ENCODE results near the gene ODF2.
A peak's percentile ranks its signal among the peaks of the same experiment; 100 is the strongest.
"Not testable (repeated sequence)": the region's sequence is repeated elsewhere in the genome, so short reads cannot be mapped to it uniquely, and the experiment has no call there.

Gene ODF2

DNA sequence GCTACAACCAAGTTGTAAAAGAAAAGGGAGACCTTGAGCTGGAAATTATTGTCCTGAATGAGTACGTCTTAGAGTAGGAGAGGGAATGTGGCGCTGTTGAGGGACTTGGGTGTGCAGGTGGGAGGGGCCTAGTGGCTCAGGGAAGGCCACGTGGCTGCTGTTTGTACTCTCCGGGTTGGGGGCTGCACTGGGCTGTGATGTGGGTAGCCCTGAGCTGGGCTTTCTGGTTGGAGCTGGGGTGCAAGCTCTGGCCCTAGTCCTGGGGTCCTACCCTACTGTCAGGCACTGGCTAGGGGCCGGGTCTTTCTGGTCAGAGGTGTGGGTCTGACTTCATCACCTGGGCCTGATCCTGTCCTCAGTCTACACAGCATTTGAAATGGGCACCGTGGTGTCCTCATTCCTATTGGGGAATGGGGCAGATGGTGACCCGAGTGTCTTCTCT is 29.6 kb downstream of the ODF2 start:
- no peaks in the 10 kb centered on the region for H3K9me3 Mint-ChIP-seq
- H3K4me3 Mint-ChIP-seq, result no peak overlapping the region
- no peaks in the 10 kb centered on the region for H3K4me1 Mint-ChIP-seq
- ATAC-seq (no peak), DNase-seq (no peak)
- H3K27me3 Mint-ChIP-seq, result no peaks in the 10 kb centered on the region
- peaks cover 48% of the 10 kb centered on the region for H3K36me3 Mint-ChIP-seq (ENCODE audit: low read depth)
- no peak overlapping the region for H3K27ac Mint-ChIP-seq

DNA sequence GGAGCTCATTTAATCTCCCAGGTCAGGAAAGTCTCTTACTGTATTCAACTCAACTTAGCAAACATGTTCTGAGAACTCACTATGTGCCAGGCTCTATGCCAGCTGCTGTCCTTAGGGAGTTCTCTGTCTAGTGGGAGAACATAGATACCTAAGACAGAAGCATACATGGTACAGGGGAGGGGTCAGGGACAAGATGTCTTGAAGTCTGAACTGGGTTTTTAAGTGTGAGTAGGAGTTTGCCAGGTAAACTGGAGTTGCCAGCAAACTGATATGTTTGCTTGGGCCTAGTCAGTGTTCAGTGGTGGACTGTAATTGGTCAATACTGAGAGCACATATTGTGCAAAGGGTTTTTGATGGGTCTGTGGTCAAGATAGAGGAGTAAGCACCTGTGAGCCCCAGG is 30.4 kb downstream of the ODF2 start:
- no peak overlapping the region for H3K4me3 Mint-ChIP-seq
- ATAC-seq (no peak), DNase-seq (no peak)
- H3K4me1 Mint-ChIP-seq, result no peaks in the 10 kb centered on the region
- no peaks in the 10 kb centered on the region for H3K27me3 Mint-ChIP-seq
- H3K27ac Mint-ChIP-seq, result no peak overlapping the region
- H3K36me3 Mint-ChIP-seq (ENCODE audit: low read depth), result peaks cover 51% of the 10 kb centered on the region
- no peaks in the 10 kb centered on the region for H3K9me3 Mint-ChIP-seq

DNA sequence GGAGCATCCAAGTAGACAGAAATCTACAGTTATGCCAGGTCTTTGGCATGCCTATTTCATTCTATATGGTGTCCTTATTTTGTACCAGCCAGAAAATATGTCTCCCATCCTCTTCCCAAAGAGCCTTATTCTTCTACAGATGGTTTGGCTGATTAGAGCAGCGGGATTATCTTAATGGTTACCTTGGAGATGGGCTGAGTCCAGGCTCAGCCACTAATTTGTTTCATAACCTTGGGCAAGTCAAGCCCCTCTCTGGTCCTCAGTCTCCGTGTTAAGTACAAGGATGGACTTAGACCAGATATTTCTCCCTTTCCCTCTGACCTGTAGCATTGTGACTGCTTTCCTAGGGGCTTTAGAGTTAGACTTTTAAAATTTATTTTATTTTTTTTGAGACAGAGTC is 37.6 kb downstream of the ODF2 start:
- H3K4me3 Mint-ChIP-seq, result no peak overlapping the region
- no peak overlapping the region for H3K27ac Mint-ChIP-seq
- H3K4me1 Mint-ChIP-seq, result no peaks in the 10 kb centered on the region
- peaks cover 38% of the 10 kb centered on the region for H3K36me3 Mint-ChIP-seq (ENCODE audit: low read depth)
- H3K27me3 Mint-ChIP-seq, result no peaks in the 10 kb centered on the region
- H3K9me3 Mint-ChIP-seq, result no peaks in the 10 kb centered on the region
- DNase-seq (no peak), ATAC-seq (no peak)

DNA sequence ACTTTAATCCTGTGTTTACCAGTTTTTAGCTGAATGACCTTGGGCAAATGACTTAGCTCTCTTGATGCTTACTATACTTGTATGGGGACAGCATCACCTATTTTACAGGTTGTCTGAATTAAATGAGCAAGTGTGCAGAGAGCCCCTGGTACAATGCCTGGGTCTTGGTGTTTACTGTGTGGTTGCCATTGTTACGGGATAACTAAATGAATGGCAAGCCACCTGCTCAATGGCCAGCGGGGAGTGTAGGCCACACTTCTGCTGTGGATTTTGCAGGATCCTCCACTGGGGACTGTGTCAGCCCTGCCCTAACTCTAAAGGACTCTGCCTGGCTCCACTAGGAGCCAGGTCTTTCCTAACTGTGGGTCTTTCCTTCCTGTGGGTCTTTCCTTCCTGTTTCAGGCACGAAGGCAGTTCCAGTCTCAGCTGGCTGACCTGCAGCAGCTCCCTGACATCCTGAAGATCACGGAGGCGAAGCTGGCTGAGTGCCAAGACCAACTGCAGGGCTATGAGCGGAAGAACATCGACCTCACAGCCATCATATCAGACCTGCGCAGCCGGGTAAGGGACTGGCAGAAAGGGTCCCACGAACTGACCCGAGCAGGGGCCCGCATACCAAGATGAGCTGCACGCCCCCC is 38.4 kb downstream of the ODF2 start:
- no peak for DNase-seq
- no peaks in the 10 kb centered on the region for H3K4me1 Mint-ChIP-seq
- no peaks in the 10 kb centered on the region for H3K27me3 Mint-ChIP-seq
- no peak overlapping the region for H3K4me3 Mint-ChIP-seq
- peaks cover 42% of the 10 kb centered on the region for H3K36me3 Mint-ChIP-seq (ENCODE audit: low read depth)
- H3K9me3 Mint-ChIP-seq, result no peaks in the 10 kb centered on the region
- H3K27ac Mint-ChIP-seq, result no peak overlapping the region
- no peak for ATAC-seq

DNA sequence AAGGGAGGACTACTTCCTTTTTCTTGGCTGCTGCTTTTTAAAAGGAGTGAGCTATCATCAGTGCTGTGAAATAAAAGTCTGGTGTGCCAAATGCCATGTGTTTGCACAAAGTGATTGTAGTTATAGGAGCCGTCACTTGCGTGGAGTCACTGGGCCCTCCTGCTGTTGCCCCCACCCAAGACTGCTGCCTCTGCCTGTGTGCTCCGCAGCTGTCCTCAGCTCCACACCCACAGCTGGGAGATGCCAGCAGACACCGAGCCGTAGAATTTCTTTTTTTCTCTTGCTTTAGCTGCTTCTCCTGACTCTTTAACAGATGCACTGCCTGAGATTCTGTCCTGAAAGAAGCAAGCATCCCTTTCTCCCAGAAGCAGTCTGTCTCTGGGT is 38.9 kb downstream of the ODF2 start:
- peaks cover 41% of the 10 kb centered on the region for H3K36me3 Mint-ChIP-seq (ENCODE audit: low read depth)
- H3K9me3 Mint-ChIP-seq, result no peaks in the 10 kb centered on the region
- H3K4me3 Mint-ChIP-seq, result no peak overlapping the region
- H3K27me3 Mint-ChIP-seq, result no peaks in the 10 kb centered on the region
- H3K4me1 Mint-ChIP-seq, result no peaks in the 10 kb centered on the region
- H3K27ac Mint-ChIP-seq, result no peak overlapping the region
- DNase-seq (no peak), ATAC-seq (no peak)

GRCh38 chr9:128495296-128495695 is 39.5 kb downstream of the ODF2 start:
- no peak overlapping the region for H3K27ac Mint-ChIP-seq
- no peak overlapping the region for H3K4me3 Mint-ChIP-seq
- no peaks in the 10 kb centered on the region for H3K4me1 Mint-ChIP-seq
- H3K27me3 Mint-ChIP-seq, result no peaks in the 10 kb centered on the region
- no peaks in the 10 kb centered on the region for H3K9me3 Mint-ChIP-seq
- DNase-seq (no peak), ATAC-seq (no peak)
- peaks cover 42% of the 10 kb centered on the region for H3K36me3 Mint-ChIP-seq (ENCODE audit: low read depth)

DNA sequence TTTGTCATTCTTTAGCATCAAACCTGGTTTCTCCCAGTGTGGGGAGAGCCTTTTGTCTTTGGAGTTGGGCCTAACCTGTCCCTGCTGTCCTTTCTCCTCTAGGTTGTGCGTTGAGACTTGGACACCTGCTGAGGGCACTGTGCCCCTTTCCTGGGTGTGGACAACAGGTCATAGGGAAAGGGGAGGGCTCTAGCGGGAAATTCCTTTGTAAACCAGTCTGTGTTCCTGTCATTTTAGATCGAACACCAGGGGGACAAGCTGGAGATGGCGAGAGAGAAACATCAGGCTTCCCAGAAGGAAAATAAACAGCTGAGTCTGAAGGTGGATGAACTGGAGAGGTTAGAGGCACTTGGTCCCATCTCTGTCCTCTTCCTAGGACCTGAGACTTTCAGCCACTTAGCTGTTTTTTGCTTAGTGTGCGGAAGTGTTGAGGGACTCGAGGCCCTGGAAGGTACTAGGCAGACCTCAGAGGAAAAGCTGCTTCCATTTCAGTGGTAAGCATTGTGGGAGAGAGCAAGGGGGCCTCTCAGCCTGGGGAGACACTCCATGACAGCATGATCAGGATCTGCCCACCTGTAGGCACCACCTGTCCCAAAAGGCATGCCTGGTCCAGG is 40.1 kb downstream of the ODF2 start:
- Mint-ChIP-seq H3K9me3 (no peaks in the 10 kb centered on the region), H3K4me3 (no peak overlapping the region), H3K27me3 (no peaks in the 10 kb centered on the region), H3K27ac (no peak overlapping the region), H3K36me3 (ENCODE audit: low read depth) (peaks cover 44% of the 10 kb centered on the region), H3K4me1 (no peaks in the 10 kb centered on the region)
- ATAC-seq (no peak), DNase-seq (no peak)

DNA sequence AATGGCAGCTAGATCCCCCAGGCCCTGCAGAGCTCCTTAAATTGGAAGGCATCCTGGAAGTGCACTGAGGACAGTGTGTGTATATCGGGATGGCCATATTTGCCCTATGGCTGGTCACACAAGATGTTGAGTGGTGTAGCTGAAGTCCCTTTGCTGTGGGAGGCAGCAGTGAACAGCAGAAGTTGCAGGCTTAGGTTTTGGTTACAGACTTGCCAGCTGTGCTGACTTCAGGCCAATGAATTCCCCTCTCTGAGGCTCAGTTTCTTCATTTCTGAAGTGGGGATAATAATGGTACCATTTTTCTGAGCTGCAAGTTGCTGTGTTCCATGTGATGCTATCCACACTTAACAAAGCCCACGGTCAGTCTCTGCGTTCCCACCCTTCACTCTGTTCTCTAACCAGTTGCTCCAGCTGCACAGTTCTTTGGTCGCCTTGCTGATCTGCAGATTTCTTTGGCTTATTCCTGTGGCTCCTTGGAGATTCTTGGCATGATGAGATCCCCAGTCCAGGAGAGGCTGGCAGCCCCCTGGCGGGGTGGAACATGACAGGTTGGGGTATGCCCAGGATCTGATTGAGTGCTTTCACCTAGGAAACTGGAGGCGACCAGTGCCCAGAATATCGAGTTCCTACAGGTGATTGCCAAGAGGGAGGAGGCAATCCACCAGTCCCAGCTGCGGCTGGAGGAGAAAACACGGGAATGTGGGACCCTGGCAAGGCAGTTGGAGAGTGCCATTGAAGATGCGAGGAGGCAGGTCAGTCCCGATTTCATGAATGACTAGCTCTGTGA is 42.2 kb downstream of the ODF2 start:
- Mint-ChIP-seq H3K36me3 (ENCODE audit: low read depth) (peaks cover 38% of the 10 kb centered on the region), H3K4me1 (no peaks in the 10 kb centered on the region), H3K27ac (no peak overlapping the region), H3K4me3 (no peak overlapping the region), H3K9me3 (no peaks in the 10 kb centered on the region), H3K27me3 (no peaks in the 10 kb centered on the region)
- no peak for DNase-seq
- no peak for ATAC-seq

DNA sequence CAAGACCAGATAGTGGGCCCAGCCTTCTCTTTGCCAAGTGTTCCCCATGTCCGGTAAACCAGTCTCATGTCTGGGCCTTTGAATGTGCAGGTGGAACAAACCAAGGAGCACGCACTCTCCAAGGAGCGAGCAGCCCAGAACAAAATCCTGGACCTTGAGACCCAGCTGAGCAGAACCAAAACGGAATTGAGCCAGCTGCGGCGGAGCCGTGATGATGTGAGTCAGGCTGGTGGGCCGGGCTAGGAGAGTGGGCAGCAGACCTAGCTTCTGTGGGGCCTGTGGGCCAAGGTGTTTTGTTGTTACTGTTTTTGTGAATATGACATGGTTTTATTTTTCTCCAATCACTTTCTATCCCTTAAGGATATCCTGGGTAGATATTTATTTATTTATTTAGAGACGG is 43.1 kb downstream of the ODF2 start:
- no peaks in the 10 kb centered on the region for H3K27me3 Mint-ChIP-seq
- H3K4me3 Mint-ChIP-seq, result no peak overlapping the region
- peaks cover 4% of the 10 kb centered on the region for H3K4me1 Mint-ChIP-seq
- ATAC-seq (no peak), DNase-seq (no peak)
- no peak overlapping the region for H3K27ac Mint-ChIP-seq
- H3K36me3 Mint-ChIP-seq (ENCODE audit: low read depth), result peaks cover 37% of the 10 kb centered on the region
- no peaks in the 10 kb centered on the region for H3K9me3 Mint-ChIP-seq

DNA sequence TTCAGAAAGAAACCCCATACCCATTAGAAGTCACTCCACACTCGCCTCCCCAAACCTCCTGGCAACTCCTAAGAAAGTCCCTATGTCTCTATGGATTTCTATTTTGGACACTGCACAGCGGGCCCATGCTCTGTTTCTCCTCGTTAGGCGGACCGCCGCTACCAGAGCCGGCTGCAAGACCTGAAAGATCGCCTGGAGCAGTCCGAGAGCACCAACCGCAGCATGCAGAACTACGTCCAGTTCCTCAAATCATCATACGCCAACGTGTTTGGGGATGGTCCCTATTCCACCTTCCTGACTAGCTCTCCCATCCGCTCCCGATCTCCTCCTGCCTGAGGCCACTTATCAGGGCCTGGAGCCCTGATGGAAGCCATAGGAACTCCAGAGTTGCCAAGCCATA is 44.1 kb downstream of the ODF2 start:
- no peak for DNase-seq
- no peak for ATAC-seq
- Mint-ChIP-seq H3K36me3 (ENCODE audit: low read depth) (peaks cover 34% of the 10 kb centered on the region), H3K27ac (no peak overlapping the region), H3K4me3 (no peak overlapping the region), H3K27me3 (no peaks in the 10 kb centered on the region), H3K4me1 (peaks cover 6% of the 10 kb centered on the region), H3K9me3 (no peaks in the 10 kb centered on the region)

DNA sequence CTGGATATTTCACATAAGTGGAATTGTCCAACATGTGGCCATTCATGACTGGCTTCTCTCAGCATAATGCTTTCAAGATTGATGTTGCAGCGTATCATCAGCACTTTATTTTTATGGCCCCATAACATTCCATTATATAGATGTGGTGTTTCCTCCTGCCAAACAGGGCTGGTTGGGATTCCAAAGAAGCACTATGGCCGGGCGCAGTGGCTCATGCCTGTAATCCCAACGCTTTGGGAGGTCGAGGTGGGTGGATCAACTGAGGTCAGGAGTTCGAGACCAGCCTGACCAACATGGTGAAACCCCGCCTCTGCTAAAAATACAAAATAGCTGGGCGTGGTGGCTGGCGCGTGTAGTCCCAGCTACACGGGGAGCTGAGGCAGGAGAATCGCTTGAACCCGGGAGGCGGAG is 47.6 kb downstream of the ODF2 start:
- H3K27me3 Mint-ChIP-seq, H3K27ac Mint-ChIP-seq: not testable (repeated sequence)
- H3K36me3 Mint-ChIP-seq (ENCODE audit: low read depth), result peaks cover 22% of the 10 kb centered on the region

GRCh38 chr9:128503870-128504269 is 48.1 kb downstream of the ODF2 start:
- peaks cover 18% of the 10 kb centered on the region for H3K4me1 Mint-ChIP-seq
- peak overlapping the region; percentile 46 for H3K27ac Mint-ChIP-seq
- ATAC-seq (no peak), DNase-seq (no peak)
- H3K27me3 Mint-ChIP-seq, result no peaks in the 10 kb centered on the region
- H3K36me3 Mint-ChIP-seq (ENCODE audit: low read depth), result peaks cover 17% of the 10 kb centered on the region
- peak overlapping the region; percentile 99 for H3K4me3 Mint-ChIP-seq
- no peaks in the 10 kb centered on the region for H3K9me3 Mint-ChIP-seq

More for the DNA sequence above, 47.6 kb downstream of the ODF2 start:
- H3K9me3 Mint-ChIP-seq, ATAC-seq, DNase-seq: not testable (repeated sequence)
- H3K4me3 Mint-ChIP-seq, result peak overlapping the region; percentile 99
- H3K4me1 Mint-ChIP-seq, result peaks cover 16% of the 10 kb centered on the region

GRCh38 chr9:128504485-128505413 is 48.9 kb downstream of the ODF2 start, which contains the start of gene GLE1:
Gene GLE1, plus strand, starts transcription at chr9:128504719. Its CDS starts 87 bp downstream, at chr9:128504806.
- no peaks in the 10 kb centered on the region for H3K27me3 Mint-ChIP-seq
- ATAC-seq, result peak; percentile 93
- peak within 1 kb of the TSS; percentile 97 for H3K27ac Mint-ChIP-seq
- peaks cover 20% of the 10 kb centered on the region for H3K36me3 Mint-ChIP-seq (ENCODE audit: low read depth)
- peak; percentile 99 for DNase-seq
- peaks cover 21% of the 10 kb centered on the region for H3K4me1 Mint-ChIP-seq
- H3K4me3 Mint-ChIP-seq, result peak within 1 kb of the TSS; percentile 99
- H3K9me3 Mint-ChIP-seq, result no peaks in the 10 kb centered on the region

DNA sequence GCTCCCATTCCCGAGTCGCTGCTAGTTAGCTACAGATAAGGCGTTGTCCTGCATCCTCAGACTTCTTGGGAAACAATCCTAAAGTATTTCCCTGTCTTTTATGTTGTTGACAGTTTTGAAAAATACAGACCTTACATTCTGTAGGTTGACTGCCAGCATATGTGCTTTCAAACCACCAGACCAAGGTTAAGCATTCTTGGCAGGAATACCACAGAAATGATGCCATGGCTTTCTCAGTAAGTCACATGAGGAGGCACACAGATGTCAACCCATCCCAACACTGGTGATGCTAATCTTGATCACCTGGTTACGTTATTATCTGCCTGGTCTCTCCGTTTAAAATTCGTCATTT is 49.6 kb downstream of the ODF2 start:
- ATAC-seq (no peak), DNase-seq (no peak)
- Mint-ChIP-seq H3K4me1 (peaks cover 21% of the 10 kb centered on the region), H3K9me3 (no peaks in the 10 kb centered on the region), H3K4me3 (peak overlapping the region; percentile 99), H3K27ac (peak overlapping the region; percentile 97), H3K36me3 (ENCODE audit: low read depth) (peaks cover 14% of the 10 kb centered on the region), H3K27me3 (no peaks in the 10 kb centered on the region)

Data from activated naive CD8-positive, alpha-beta T cell treated with anti-CD3 and anti-CD28 coated beads, Interleukin-2, amount 50 U/mL, for 24 hours (primary cell).